HepG2 (cell line): ENCODE data around the gene USP10. TPM values are rescaled to one million over a fixed set of nuclear protein-coding genes. Genes with fewer than 3 reads are reported as not detected.
A peak's percentile ranks its signal among the peaks of the same experiment; 100 is the strongest.

Experiments
- CSRNP1 ChIP-seq: sonication (generic); formaldehyde crosslinking; IDR thresholded peaks from 2 replicates; pipeline ENCODE4 v1.8.1; 2023; ENCODE audit warnings: mild to moderate bottlenecking, missing genetic modification reagents
- IRF9 ChIP-seq: sonication (generic); formaldehyde crosslinking; IDR thresholded peaks from 2 replicates; pipeline ENCODE4 v1.8.0; 2022; ENCODE audit warnings: missing genetic modification reagents, mild to moderate bottlenecking, borderline replicate concordance
- KDM6A ChIP-seq: IDR thresholded peaks from 2 replicates; pipeline ENCODE4 v1.6.1; 2016; ENCODE audit warnings: low read depth
- MXD4 ChIP-seq: IDR thresholded peaks from 2 replicates; pipeline ENCODE4 v1.6.1; 2016; ENCODE audit warnings: mild to moderate bottlenecking, missing biosample characterization, missing genetic modification reagents
- RBM22 ChIP-seq: fragments of 200-400 bp; formaldehyde crosslinking; optimal IDR thresholded peaks from 2 replicates; pipeline ENCODE3; 2017; ENCODE audit warnings: mild to moderate bottlenecking, low read length, moderate library complexity
- SALL1 ChIP-seq: sonication (generic); formaldehyde crosslinking; IDR thresholded peaks from 2 replicates; pipeline ENCODE4 v1.8.0; 2022; ENCODE audit warnings: mild to moderate bottlenecking, missing genetic modification reagents
- SMC3 ChIP-seq: IDR thresholded peaks from 2 replicates; pipeline ENCODE4 v1.6.1; 2011; ENCODE audit warnings: low read length, improper control_type of control experiment
- ZBTB34 ChIP-seq: sonication (generic); formaldehyde crosslinking; IDR thresholded peaks from 2 replicates; pipeline ENCODE4 v1.8.0; 2022; ENCODE audit warnings: mild to moderate bottlenecking, missing genetic modification reagents
- ZNF501 ChIP-seq: sonication (generic); formaldehyde crosslinking; IDR thresholded peaks from 2 replicates; pipeline ENCODE4 v1.5.1; 2020; ENCODE audit warnings: mild to moderate bottlenecking, moderate library complexity, missing genetic modification reagents
- ZNF574 ChIP-seq: sonication (generic); formaldehyde crosslinking; IDR thresholded peaks from 2 replicates; pipeline ENCODE4 v1.4.0; 2020; ENCODE audit warnings: missing genetic modification reagents
- ZNF652 ChIP-seq: IDR thresholded peaks from 2 replicates; pipeline ENCODE4 v1.6.1; 2016; ENCODE audit warnings: low read depth, borderline replicate concordance
- ZNF775 ChIP-seq: sonication (generic); formaldehyde crosslinking; IDR thresholded peaks from 2 replicates; pipeline ENCODE4 v1.4.0; 2020; ENCODE audit warnings: missing genetic modification reagents, mild to moderate bottlenecking, moderate library complexity, borderline replicate concordance
- ZNF841 ChIP-seq: sonication (generic); formaldehyde crosslinking; IDR thresholded peaks from 2 replicates; pipeline ENCODE4 v1.8.1; 2023; ENCODE audit warnings: missing genetic modification reagents, borderline replicate concordance
- polyA plus RNA-seq, 8 experiments: library from polyadenylated mRNA; depleted of rRNA in 3 of 8; stranded (reverse) in 7 of 8; unstranded in 1 of 8; fragments of >200 nt; fragmentation: Illumina TruSeq in 4 of 8; extraction: Trizol in 4 of 8; gene quantifications; 2 replicates each; pipeline versions ENCODE4 v1.2.1 to v1.2.3, GENCODE V29; 2011 to 2016; ENCODE audit warnings: low read depth in 4 of 8, missing spikeins in 1 of 8, mixed read lengths in 1 of 8; ENCODE audit not compliant: insufficient read depth in 1 of 8
- total RNA-seq, 5 experiments: library from RNA; depleted of rRNA; stranded (reverse); fragments of >200 nt; fragmentation: Illumina TruSeq; extraction: Trizol; gene quantifications; 2 replicates each; pipeline ENCODE4 v1.2.3, GENCODE V29; 2016; ENCODE audit warnings: low read depth in 1 of 5
- TF ChIP-seq, protein P1 (sequence below): sonication (generic); formaldehyde crosslinking; IDR thresholded peaks from 2 replicates; pipeline ENCODE4 v1.5.0; 2020; ENCODE audit warnings: missing genetic modification reagents, mild to moderate bottlenecking, borderline replicate concordance
- TF ChIP-seq, protein P2 (sequence below): sonication (generic); formaldehyde crosslinking; IDR thresholded peaks from 2 replicates; pipeline ENCODE4 v1.4.0; 2020; ENCODE audit warnings: low read depth, missing genetic modification reagents

Gene USP10
- total and polyA plus RNA-seq, 2 of the 13 experiments (the other 11 are each of a cell fraction or from before 2014, with no cell fraction given) = 79.1 to 122 TPM

DNA sequence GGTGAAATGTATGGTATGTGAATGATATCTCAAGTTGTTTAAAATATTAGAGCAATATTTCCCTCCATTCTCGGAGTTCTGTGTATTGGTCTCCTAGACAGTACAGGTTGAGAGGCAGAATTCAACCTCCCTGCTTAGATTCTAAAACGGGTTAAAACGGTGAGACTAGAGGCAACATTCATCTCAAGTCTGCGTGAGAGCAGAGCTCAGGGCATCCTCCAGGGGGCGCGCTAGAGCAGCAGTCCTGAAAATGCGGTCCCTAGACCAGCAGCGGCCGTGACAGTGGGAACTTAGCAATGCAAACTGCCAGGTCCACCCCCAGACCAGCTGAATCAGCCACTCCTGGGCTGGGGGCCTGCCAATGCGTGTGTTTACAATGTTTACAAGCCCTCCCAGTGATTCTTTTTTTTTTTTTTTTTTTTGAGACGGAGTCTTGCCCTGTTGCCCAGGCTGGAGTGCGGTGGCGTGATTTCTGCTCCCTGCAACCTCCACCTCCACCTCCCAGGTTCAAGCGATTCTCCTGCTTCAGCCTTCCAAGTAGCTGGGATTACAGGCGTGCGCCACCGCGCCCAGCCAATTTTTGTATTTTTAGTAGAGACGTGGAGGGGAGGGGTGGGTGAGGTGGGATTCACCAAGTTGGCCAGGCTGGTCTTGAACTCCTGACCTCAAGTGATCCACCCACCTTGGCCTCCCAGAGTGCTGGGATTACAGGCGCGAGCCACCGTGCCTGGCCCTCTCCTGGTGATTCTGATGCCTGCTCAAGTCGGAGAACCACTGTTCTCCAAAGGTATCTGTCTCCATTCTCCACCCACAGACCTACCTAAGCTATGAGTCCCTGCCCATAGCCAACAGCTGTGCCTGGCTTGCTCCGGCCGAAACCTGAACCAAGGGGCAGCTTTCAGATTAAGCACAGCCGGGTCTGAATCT is 27.3 kb upstream of the USP10 start (continued):
- TF ChIP-seq CSRNP1 (0 out of 2 replicates have a peak, but pooled peaks have one; percentile 33), ZNF501 (peak; percentile 37; the same call in 1 of the 2 replicates), RBM22 (no peak), ZNF775 (CRISPR knock-in tag) (no peak), SALL1 (CRISPR knock-in tag) (peak; percentile 41; the same call in 1 of the 2 replicates), ZNF841 (CRISPR knock-in tag) (no peak), IRF9 (CRISPR knock-in tag) (peak; percentile 74), ZBTB34 (CRISPR knock-in tag) (no peak), SMC3 (peak; percentile 90), KDM6A (CRISPR knock-in tag) (no peak), ZNF652 (CRISPR knock-in tag) (peak; percentile 46; the same call in 1 of the 2 replicates), MXD4 (0 out of 2 replicates have a peak, but pooled peaks have one; percentile 30), ZNF574 (CRISPR knock-in tag) (peak; percentile 46)
- TF ChIP-seq, protein P1, sequence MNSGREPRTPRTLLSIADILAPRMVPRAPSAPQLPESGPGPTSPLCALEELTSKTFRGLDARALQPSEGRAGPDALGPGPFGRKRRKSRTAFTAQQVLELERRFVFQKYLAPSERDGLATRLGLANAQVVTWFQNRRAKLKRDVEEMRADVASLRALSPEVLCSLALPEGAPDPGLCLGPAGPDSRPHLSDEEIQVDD (CRISPR knock-in tag) = 0 out of 2 replicates have a peak, but pooled peaks have one; percentile 51
- TF ChIP-seq, protein P2, sequence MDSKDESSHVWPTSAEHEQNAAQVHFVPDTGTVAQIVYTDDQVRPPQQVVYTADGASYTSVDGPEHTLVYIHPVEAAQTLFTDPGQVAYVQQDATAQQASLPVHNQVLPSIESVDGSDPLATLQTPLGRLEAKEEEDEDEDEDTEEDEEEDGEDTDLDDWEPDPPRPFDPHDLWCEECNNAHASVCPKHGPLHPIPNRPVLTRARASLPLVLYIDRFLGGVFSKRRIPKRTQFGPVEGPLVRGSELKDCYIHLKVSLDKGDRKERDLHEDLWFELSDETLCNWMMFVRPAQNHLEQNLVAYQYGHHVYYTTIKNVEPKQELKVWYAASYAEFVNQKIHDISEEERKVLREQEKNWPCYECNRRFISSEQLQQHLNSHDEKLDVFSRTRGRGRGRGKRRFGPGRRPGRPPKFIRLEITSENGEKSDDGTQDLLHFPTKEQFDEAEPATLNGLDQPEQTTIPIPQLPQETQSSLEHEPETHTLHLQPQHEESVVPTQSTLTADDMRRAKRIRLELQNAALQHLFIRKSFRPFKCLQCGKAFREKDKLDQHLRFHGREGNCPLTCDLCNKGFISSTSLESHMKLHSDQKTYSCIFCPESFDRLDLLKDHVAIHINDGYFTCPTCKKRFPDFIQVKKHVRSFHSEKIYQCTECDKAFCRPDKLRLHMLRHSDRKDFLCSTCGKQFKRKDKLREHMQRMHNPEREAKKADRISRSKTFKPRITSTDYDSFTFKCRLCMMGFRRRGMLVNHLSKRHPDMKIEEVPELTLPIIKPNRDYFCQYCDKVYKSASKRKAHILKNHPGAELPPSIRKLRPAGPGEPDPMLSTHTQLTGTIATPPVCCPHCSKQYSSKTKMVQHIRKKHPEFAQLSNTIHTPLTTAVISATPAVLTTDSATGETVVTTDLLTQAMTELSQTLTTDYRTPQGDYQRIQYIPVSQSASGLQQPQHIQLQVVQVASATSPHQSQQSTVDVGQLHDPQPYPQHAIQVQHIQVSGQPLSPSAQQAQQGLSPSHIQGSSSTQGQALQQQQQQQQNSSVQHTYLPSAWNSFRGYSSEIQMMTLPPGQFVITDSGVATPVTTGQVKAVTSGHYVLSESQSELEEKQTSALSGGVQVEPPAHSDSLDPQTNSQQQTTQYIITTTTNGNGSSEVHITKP (CRISPR knock-in tag) = no peak
